Bronchial epithelial cell (primary cell): ENCODE data around the gene ALPP. TPM values are rescaled to one million over a fixed set of nuclear protein-coding genes. Genes with fewer than 3 reads are reported as not detected.
A peak's percentile ranks its signal among the peaks of the same experiment; 100 is the strongest.
"Not testable (repeated sequence)": the region's sequence is repeated elsewhere in the genome, so short reads cannot be mapped to it uniquely, and the experiment has no call there.

Source experiments
- DNase-seq: peaks from one replicate; pipeline ENCODE4 v3.0.0-alpha.2; 2010; ENCODE audit warnings: low read depth
- FAIRE-seq: peaks from 2 replicates; lab custom pipeline; 2011; peaks lifted over from hg19 to GRCh38; lab: Jason Lieb, UNC
- H3K27me3 ChIP-seq: 2 replicates; pipeline ENCODE4 v1.5.1; 2011; ENCODE audit warnings: low read length; ENCODE audit not compliant: control insufficient read depth, insufficient read depth
- H3K36me3 ChIP-seq: 2 replicates; pipeline ENCODE4 v1.5.1; 2011; ENCODE audit warnings: low read length; ENCODE audit not compliant: control insufficient read depth, insufficient read depth
- H3K4me3 ChIP-seq: 2 replicates; pipeline ENCODE4 v1.5.1; 2011; ENCODE audit warnings: mild to moderate bottlenecking, low read depth, low read length, control low read depth
- total RNA-seq: library from RNA; depleted of rRNA; stranded (reverse); fragments of >200 nt; gene quantifications from 2 replicates; pipeline ENCODE4 v1.2.1, GENCODE V29; 2014
- TF ChIP-seq, protein P1 (sequence below): IDR thresholded peaks from 2 replicates; pipeline ENCODE4 v1.5.1; 2011; ENCODE audit warnings: mild to moderate bottlenecking, moderate library complexity, low read length, control low read depth, inconsistent platforms; ENCODE audit not compliant: insufficient read depth, severe bottlenecking

Gene ALPP
- total RNA-seq, 1 donor from 2014 or later, result not detected

DNA sequence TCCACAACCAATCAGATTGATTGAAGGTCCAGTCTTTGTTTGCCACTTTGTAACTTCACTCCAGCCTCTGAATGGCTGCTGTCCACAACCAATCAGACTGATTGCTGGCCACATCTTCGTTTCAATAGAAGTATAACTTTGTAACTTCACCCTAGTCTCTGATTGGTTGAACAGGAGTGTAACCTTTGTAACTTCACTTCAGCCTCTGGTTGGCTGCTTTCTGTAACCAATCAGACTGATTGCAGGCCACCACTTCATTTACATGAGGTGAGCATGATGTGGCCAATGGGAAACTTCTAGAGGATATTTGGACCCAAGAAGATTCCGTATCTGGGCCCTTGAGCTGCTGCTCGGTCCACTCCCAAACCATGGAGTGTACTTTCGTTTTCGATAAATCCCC, 16.9 kb upstream of the ALPP start:
- Histone ChIP-seq H3K4me3 (no peak overlapping the region), H3K27me3 (no peaks in the 10 kb centered on the region), H3K36me3 (no peaks in the 10 kb centered on the region)
- FAIRE-seq (no peak), DNase-seq (no peak)
- TF ChIP-seq, protein P1, sequence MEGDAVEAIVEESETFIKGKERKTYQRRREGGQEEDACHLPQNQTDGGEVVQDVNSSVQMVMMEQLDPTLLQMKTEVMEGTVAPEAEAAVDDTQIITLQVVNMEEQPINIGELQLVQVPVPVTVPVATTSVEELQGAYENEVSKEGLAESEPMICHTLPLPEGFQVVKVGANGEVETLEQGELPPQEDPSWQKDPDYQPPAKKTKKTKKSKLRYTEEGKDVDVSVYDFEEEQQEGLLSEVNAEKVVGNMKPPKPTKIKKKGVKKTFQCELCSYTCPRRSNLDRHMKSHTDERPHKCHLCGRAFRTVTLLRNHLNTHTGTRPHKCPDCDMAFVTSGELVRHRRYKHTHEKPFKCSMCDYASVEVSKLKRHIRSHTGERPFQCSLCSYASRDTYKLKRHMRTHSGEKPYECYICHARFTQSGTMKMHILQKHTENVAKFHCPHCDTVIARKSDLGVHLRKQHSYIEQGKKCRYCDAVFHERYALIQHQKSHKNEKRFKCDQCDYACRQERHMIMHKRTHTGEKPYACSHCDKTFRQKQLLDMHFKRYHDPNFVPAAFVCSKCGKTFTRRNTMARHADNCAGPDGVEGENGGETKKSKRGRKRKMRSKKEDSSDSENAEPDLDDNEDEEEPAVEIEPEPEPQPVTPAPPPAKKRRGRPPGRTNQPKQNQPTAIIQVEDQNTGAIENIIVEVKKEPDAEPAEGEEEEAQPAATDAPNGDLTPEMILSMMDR, result no peak

DNA sequence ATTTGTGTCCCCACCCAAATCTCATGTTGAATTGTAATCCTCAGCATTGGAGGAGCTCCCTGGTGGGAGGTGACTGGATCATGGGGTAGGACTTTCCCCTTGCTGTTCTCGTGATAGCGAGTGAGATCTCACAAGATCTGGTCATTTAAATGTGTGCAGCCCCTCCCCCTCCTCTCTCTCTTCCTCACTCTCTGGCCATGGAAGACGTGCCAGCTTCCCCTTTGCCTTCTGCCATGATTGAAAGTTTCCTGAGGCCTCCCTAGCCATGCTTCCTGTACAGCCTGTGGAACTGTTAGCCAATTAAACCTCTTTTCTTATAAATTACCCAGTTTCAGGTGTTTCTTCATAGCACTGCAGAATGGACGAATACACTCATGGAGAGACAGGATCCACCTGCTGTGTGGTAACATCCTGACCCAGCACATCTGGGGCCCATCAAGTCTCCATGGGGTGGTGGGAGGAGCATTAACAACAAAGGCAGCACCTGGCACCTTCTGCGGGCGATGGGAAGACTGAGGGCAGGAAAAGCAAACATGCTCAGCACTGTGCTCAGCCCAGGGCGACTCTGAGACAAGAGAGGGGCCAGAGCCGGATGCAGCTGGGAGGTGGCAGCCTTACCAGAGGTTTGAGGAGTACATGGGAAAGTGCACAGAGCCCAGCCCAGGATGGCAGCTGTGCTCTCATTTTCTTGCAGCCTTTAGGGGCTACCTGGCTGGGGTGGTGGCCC, 16.2 kb upstream of the ALPP start:
- TF ChIP-seq, protein P1, result no peak
- H3K27me3 ChIP-seq, result no peaks in the 10 kb centered on the region
- H3K36me3 ChIP-seq, result no peaks in the 10 kb centered on the region
- DNase-seq (no peak), FAIRE-seq (no peak)
- no peak overlapping the region for H3K4me3 ChIP-seq

DNA sequence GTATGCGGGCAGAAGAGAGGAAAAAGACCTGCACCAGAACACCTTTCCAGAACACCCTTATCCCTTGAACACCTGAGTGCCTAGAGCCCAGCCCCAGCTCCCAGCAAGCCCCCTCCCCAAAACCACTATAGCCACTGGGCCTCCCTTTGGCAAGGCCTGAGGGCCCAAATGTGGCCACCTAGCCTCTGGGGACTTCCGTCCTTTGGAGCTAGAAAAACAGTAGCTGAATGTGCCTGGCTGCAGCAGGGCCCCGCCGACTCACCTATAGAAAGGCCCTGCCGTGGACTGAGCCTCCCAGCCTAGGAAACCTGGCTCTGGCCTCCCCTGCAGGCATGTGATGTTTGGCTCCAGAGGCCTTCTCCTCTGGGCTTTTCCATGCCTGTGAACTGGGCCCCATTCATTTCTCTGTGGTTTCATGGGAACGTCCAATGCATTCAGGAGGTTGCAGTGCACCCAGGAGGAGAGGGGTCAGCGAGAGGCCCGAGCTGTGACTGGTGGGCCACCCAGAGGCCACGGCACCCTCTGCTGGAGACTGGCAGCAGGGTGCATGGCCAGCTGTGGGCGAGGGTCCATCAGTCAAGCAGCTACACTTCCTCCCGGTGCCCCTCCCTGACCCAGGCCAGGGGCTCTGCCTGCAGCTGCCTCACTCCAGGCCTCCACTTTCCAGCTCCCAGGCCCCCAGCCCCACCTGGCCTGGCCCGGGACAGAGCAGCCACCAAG, 15.3 kb upstream of the ALPP start:
- not testable (repeated sequence) for H3K36me3 ChIP-seq, FAIRE-seq, H3K4me3 ChIP-seq, DNase-seq, H3K27me3 ChIP-seq

DNA sequence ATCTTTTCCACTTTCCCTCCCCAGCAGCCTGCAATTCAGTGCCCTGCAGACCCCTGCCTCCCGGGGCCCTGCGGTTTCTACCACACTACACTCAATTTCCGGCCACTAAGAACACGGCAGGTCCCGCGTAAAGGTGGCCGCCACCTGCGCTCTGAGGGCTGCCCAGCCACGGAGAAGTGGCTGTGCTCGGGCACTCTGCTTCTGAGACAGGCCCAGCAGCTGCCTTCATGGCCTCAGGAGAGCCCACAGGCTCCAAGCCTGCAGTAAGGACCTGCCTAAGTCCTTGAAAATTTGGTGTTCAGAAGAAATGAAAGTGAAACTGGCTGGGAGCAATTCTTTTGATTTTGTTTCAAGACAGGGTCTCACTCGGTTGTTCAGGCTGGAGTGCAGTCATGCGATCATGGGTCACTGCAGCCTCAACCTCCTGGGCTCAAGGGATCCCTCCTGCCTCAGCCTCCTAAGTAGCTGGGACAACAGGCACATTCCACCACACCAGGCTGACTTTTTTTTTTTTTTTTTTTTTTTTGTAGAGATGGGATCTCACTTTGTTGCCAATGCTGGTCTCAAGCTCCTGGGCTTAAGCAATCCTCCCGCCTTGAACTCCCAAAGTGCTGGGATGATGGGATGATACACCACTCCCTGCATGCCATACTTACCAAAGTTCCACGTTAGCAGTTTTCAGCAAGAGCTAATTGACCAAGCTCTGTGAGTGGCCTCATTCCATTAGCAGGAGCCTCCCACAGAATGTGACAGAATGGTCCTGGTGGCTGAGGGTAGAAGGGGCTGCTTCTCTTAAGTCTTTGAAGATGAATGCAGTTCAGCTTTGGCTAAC, 14.6 kb upstream of the ALPP start:
- FAIRE-seq (no peak), DNase-seq (no peak)
- H3K4me3 ChIP-seq, result no peak overlapping the region
- TF ChIP-seq, protein P1, result no peak
- no peaks in the 10 kb centered on the region for H3K27me3 ChIP-seq
- H3K36me3 ChIP-seq, result no peaks in the 10 kb centered on the region

DNA sequence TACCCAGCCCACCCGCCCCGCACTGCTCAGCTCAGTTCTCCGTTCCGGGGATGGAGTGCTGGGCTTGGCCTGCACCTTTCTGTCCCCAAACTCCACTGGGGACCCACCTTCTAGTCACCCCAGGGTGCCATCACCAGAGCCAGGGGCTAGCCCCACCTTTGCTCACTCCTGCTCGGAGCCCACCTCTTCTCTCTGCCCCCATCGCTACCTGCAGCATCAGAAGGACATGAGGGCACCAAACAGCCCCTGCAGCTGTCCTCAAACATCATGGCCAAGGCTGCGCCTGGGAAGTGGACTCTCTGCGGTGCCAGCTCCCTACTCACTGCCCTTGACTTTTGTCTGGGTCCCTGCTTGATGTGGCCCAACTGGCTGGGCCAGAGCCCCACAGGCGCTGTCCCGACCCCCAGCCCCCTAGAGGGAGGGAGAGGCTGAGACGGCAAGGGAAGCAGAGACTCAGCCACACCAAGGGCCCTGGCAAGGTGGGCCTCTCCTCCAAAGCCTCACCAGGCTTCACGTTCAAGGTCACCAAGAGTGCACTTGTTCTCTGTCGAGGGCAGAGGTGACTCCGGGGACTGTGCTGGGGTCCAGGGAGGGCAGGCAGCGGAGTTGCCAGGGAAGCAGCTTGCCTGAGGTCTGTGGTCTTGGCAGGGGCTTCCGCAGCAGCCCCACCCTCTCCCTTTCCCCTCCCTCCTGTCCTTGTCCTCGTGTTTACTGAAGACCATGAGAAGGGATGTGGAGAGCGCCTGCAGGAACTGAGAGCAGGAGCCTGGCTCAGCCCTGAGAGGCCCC, 13.6 kb upstream of the ALPP start:
- H3K4me3 ChIP-seq, DNase-seq, H3K27me3 ChIP-seq, H3K36me3 ChIP-seq, FAIRE-seq: not testable (repeated sequence)

DNA sequence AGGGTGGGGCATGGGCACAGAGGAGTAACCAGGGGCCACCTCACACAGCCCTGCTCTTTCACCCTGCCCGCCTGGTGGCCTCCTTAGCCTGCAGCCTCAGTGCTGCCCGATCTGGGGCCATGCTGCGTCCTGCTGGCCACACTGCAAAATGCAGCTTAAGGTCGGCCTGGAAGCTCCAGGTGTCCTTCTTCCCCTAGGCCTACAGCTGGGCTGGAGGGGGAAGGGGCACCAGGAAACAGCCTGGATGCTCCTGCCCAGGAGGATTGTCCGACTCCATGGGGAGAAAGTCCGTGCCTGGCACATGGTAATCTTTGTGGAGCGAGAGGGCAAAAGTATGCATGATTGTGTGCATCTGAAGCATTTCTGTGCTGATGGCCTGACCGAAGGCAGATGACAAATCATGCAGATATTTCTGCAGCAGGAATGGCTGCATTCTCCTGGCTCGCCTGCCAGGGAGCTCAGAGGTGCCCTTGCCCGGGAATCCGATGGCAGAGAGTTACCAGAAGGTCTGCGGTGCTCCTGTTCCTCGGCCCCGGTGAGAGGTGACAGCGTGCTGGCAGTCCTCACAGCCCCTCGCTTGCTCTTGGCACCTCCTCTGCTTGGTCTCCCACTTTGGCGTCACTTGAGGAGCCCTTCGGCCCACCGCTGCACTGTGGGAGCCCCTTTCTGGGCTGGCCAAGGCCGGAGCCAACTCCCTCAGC, 12.8 kb upstream of the ALPP start:
- Histone ChIP-seq H3K36me3 (no peaks in the 10 kb centered on the region), H3K27me3 (no peaks in the 10 kb centered on the region), H3K4me3 (no peak overlapping the region)
- TF ChIP-seq, protein P1, result peak; percentile 50
- no peak for FAIRE-seq
- DNase-seq, result no peak

DNA sequence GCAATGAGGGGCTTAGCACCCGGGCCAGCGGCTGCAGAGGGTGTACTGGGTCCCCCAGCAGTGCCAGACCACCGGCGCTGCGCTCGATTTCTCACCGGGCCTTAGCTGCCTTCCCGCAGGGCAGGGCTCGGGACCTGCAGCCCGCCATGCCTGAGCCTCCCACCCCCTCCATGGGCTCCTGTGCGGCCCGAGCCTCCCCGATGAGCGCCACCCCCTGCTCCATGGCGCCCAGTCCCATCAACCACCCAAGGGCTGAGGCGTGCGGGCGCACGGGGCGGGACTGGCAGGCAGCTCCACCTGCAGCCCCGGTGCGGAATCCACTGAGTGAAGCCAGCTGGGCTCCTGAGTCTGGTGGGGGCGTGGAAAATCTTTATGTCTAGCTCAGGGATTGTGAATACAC, 12.1 kb upstream of the ALPP start:
- not testable (repeated sequence) for DNase-seq, H3K4me3 ChIP-seq, H3K36me3 ChIP-seq, FAIRE-seq, H3K27me3 ChIP-seq
